IgD-negative memory B cell (primary cell): Measurements from ENCODE around the gene FAM78B. TPM values are rescaled to one million over a fixed set of nuclear protein-coding genes. Genes with fewer than 3 reads are reported as not detected.
A peak's percentile ranks its signal among the peaks of the same experiment; 100 is the strongest.

Source experiments
- H3K27ac Mint-ChIP-seq, 3 donors: one replicate each; pipeline ENCODE4 v1.8.0; 2020 to 2022; ENCODE audit warnings: mild to moderate bottlenecking in 3 of 3, mixed read lengths in 3 of 3, moderate library complexity in 1 of 3
- H3K27me3 Mint-ChIP-seq: one replicate; pipeline ENCODE4 v1.8.0; 2021; ENCODE audit warnings: mixed read lengths
- H3K36me3 Mint-ChIP-seq: one replicate; pipeline ENCODE4 v1.8.0; 2020; ENCODE audit warnings: mild to moderate bottlenecking, mixed read lengths
- H3K4me1 Mint-ChIP-seq, 3 donors: one replicate each; pipeline ENCODE4 v1.8.0; 2020 to 2022; ENCODE audit warnings: mixed read lengths in 3 of 3, mild to moderate bottlenecking in 1 of 3
- H3K4me3 Mint-ChIP-seq, 4 donors: one replicate each; pipeline ENCODE4 v1.8.0; 2020 to 2022; ENCODE audit warnings: mild to moderate bottlenecking in 4 of 4, mixed read lengths in 4 of 4, moderate library complexity in 3 of 4
- H3K9me3 Mint-ChIP-seq, 3 donors: one replicate each; pipeline ENCODE4 v1.8.0; 2020 to 2021; ENCODE audit warnings: mixed read lengths in 3 of 3, mild to moderate bottlenecking in 1 of 3
- polyA plus RNA-seq: library from polyadenylated mRNA; unstranded; fragments of 300-500 nt; fragmentation: Illumina TruSeq; gene quantifications from one replicate; pipeline ENCODE4 v1.2.3, GENCODE V29; 2021

The FAM78B gene
- polyA plus RNA-seq, 1 donor from 2014 or later: 0.15 TPM

GRCh38 chr1:166172106-166172505 is 5.3 kb upstream of the FAM78B start:
- Mint-ChIP-seq H3K4me1 (peaks cover 0 to 8% (median 7%) of the 10 kb centered on the region in 3 donors), H3K4me3 (no peak overlapping the region), H3K36me3 (no peaks in the 10 kb centered on the region), H3K9me3 (no peaks in the 10 kb centered on the region), H3K27ac (no peak overlapping the region), H3K27me3 (no peaks in the 10 kb centered on the region)

GRCh38 chr1:166170726-166171125 is 3.9 kb upstream of the FAM78B start:
- Mint-ChIP-seq H3K27me3 (peaks cover 3% of the 10 kb centered on the region), H3K4me3 (no peak overlapping the region), H3K9me3 (no peaks in the 10 kb centered on the region), H3K4me1 (peaks cover 0 to 9% (median 9%) of the 10 kb centered on the region in 3 donors), H3K36me3 (no peaks in the 10 kb centered on the region), H3K27ac (no peak overlapping the region)

GRCh38 chr1:166170075-166170474 is 3.3 kb upstream of the FAM78B start:
- peaks cover 8% of the 10 kb centered on the region for H3K27me3 Mint-ChIP-seq
- H3K4me3 Mint-ChIP-seq: no peak overlapping the region
- no peak overlapping the region for H3K27ac Mint-ChIP-seq
- no peaks in the 10 kb centered on the region for H3K9me3 Mint-ChIP-seq
- peaks cover 0 to 13% (median 10%) of the 10 kb centered on the region in 3 donors for H3K4me1 Mint-ChIP-seq
- H3K36me3 Mint-ChIP-seq: no peaks in the 10 kb centered on the region

- H3K9me3 Mint-ChIP-seq: no peaks in the 10 kb centered on the region
- peak overlapping the region in 1 of 4 donors; percentile 15 for H3K4me3 Mint-ChIP-seq
- peaks cover 0 to 18% (median 13%) of the 10 kb centered on the region in 3 donors for H3K4me1 Mint-ChIP-seq
- H3K27ac Mint-ChIP-seq: no peak overlapping the region
- peaks cover 16% of the 10 kb centered on the region for H3K27me3 Mint-ChIP-seq
- no peaks in the 10 kb centered on the region for H3K36me3 Mint-ChIP-seq
Measured at GRCh38 chr1:166169182-166169581, 2.4 kb upstream of the FAM78B start.

GRCh38 chr1:166167572-166167925 is 748 bp upstream of the FAM78B start:
- no peaks in the 10 kb centered on the region for H3K36me3 Mint-ChIP-seq
- H3K9me3 Mint-ChIP-seq: no peaks in the 10 kb centered on the region

DNA sequence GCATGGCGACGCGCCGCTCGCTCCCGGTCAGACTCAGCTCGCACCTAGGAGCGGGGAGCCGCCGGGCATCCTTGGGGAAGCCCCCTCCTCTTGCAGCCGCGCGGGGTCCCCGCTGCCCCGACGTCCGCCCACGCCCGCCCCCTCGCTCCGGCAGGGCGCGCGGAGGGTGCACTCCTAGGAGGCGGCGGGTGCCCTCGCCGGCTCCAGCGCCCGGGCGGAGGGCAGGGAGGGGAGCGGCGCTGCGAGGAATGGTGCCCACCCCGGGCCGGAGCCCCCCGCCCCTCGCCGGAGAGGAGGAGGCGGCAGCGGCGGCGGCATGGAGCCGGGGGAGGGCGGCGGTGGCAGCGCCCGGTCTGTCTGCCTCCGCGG is 488 bp downstream of the FAM78B start:
- no peak overlapping the region for H3K4me3 Mint-ChIP-seq
- peaks cover 22% of the 10 kb centered on the region for H3K27me3 Mint-ChIP-seq
- H3K36me3 Mint-ChIP-seq: no peaks in the 10 kb centered on the region
- H3K27ac Mint-ChIP-seq: no peak overlapping the region
- no peaks in the 10 kb centered on the region for H3K9me3 Mint-ChIP-seq
- H3K4me1 Mint-ChIP-seq: peaks cover 0 to 18% (median 13%) of the 10 kb centered on the region in 3 donors

More at GRCh38 chr1:166167572-166167925, 748 bp upstream of the FAM78B start:
- Mint-ChIP-seq H3K27me3 (peaks cover 17% of the 10 kb centered on the region), H3K4me1 (peaks cover 0 to 18% (median 13%) of the 10 kb centered on the region in 3 donors), H3K4me3 (peak overlapping the region; percentile 79 to 91 (median 90)), H3K27ac (peak overlapping the region in 2 of 3 donors; percentile 65 to 78)

DNA sequence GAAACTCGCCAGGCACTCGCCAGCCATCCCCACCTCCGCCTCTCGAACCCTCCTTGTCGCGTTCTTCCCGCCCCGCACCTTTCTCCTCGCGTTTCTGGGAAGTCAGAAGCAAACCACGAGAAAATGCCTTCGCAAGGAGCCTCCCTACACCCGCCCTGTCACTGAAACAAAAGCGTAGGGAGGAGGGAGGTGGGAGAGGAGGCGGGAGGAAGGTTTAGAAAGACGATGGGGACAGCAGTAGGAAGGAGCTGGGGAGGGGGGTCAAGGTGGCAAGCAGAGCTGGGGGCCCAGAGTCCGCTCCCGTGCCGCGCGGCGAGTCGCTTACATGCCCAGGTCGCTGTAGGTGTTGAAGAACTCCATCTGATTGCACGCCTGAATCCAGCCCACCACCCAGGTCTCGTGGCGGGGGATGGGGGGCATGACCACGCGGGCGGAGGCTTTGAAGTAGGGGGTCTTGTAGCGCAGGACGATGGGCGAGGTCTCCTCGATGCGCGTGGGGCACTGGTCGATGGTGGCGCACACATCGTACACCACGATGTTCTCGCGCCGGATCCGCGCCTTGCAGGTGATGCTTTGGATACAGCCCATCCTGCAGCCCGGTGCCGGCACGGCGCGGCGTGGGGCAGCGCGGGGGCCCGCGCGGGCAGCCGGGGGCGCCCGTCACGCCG is 1.0 kb downstream of the FAM78B start:
- H3K27ac Mint-ChIP-seq: peak overlapping the region in 2 of 3 donors; percentile 59 to 80
- peaks cover 24% of the 10 kb centered on the region for H3K27me3 Mint-ChIP-seq

GRCh38 chr1:166164995-166165660 is 1.7 kb downstream of the FAM78B start:
- Mint-ChIP-seq H3K9me3 (no peaks in the 10 kb centered on the region), H3K36me3 (peaks cover 1% of the 10 kb centered on the region), H3K27me3 (peaks cover 24% of the 10 kb centered on the region), H3K4me1 (peaks cover 0 to 18% (median 13%) of the 10 kb centered on the region in 3 donors), H3K4me3 (peak overlapping the region; percentile 84 to 92 (median 91)), H3K27ac (peak overlapping the region in 1 of 3 donors; percentile 80)

More for the DNA sequence above, 1.0 kb downstream of the FAM78B start:
- no peaks in the 10 kb centered on the region for H3K9me3 Mint-ChIP-seq
- H3K4me3 Mint-ChIP-seq: peak overlapping the region; percentile 84 to 92 (median 91)
- H3K4me1 Mint-ChIP-seq: peaks cover 0 to 18% (median 13%) of the 10 kb centered on the region in 3 donors
- peaks cover under 1% of the 10 kb centered on the region for H3K36me3 Mint-ChIP-seq

- Mint-ChIP-seq H3K4me1 (peaks cover 0 to 18% (median 13%) of the 10 kb centered on the region in 3 donors), H3K36me3 (peaks cover 1% of the 10 kb centered on the region), H3K9me3 (no peaks in the 10 kb centered on the region), H3K27ac (peak overlapping the region in 1 of 3 donors; percentile 80), H3K27me3 (peaks cover 24% of the 10 kb centered on the region), H3K4me3 (peak overlapping the region in 3 of 4 donors; percentile 84 to 92 (median 91))
Measured at GRCh38 chr1:166164646-166164994, 2.2 kb downstream of the FAM78B start.

DNA sequence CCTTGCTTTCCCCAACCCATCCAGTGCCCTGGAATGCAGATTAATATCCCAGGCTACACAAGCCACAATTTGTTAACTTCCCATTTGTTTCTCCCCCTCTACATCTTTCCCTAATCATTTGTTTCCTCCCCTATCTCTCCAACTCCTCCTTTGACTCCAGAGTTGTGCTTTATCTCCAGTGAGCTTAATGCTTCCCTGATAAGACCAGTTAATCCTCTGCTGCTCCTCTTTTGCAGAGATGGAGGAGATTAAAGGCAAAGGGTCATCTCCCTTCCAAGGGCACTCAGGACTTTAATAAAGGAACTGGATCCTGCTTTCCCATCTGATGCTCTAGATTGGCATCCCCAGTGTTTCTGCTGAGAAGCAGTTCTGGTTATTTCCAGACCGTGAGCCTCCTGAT is 7.1 kb downstream of the FAM78B start:
- H3K27ac Mint-ChIP-seq: no peak overlapping the region
- H3K9me3 Mint-ChIP-seq: no peaks in the 10 kb centered on the region
- peaks cover 12% of the 10 kb centered on the region for H3K27me3 Mint-ChIP-seq
- no peak overlapping the region for H3K4me3 Mint-ChIP-seq
- H3K36me3 Mint-ChIP-seq: peaks cover 1% of the 10 kb centered on the region
- peaks cover 0 to under 1% (median 0%) of the 10 kb centered on the region in 3 donors for H3K4me1 Mint-ChIP-seq

DNA sequence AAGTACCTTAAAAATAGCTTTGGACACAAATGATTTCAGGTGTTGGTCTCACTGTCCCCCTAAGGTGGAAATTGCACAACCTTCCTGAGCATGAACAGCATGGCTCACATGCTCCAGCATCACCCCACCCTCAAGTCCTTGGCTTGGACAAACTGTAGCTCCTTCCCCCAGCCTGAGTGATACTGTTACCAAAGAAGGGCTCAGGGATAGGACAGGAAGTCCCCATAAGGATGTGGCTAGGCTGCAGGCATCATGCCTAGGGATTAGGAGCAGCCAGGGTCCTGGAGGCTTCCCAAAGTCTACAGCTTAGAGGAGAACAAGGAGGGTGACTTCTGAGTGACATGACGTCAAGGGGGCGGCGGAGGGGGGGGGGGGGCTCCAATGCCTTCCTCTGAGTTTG is 10.1 kb downstream of the FAM78B start:
- H3K4me1 Mint-ChIP-seq: no peaks in the 10 kb centered on the region
- peaks cover 6% of the 10 kb centered on the region for H3K27me3 Mint-ChIP-seq
- no peak overlapping the region for H3K27ac Mint-ChIP-seq
- peaks cover 1% of the 10 kb centered on the region for H3K36me3 Mint-ChIP-seq
- H3K4me3 Mint-ChIP-seq: no peak overlapping the region
- peaks cover 0 to 2% (median 2%) of the 10 kb centered on the region in 3 donors for H3K9me3 Mint-ChIP-seq

DNA sequence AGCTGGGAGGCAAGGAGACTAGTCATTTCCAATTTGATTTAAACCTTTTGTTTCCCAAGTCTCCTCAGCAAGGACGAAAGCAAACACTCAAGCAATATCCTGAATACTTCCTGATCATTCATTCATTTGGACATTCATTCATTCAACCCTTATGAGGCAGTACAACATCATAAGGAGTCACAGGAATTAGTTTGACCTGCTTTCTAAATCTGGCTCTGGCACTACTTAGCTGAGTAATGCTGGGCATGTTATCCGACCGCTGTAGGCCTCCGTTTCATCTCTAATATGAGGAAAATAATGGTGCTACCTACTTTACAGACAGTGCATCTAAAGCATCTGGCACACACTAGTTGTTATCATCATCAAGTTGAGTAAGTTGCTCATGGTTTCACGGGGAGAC is 11.7 kb downstream of the FAM78B start:
- Mint-ChIP-seq H3K27me3 (peaks cover 2% of the 10 kb centered on the region), H3K27ac (no peak overlapping the region), H3K36me3 (no peaks in the 10 kb centered on the region), H3K4me1 (no peaks in the 10 kb centered on the region), H3K4me3 (no peak overlapping the region), H3K9me3 (peaks cover 0 to 2% (median 2%) of the 10 kb centered on the region in 3 donors)

- Mint-ChIP-seq H3K27me3 (peaks cover 2% of the 10 kb centered on the region), H3K9me3 (peaks cover 0 to 2% (median 2%) of the 10 kb centered on the region in 3 donors), H3K27ac (no peak overlapping the region), H3K4me3 (no peak overlapping the region), H3K4me1 (no peaks in the 10 kb centered on the region), H3K36me3 (no peaks in the 10 kb centered on the region)
Measured at GRCh38 chr1:166153525-166154314, 13.1 kb downstream of the FAM78B start.

GRCh38 chr1:166152978-166153377 is 13.8 kb downstream of the FAM78B start:
- peaks cover 2 to 4% (median 3%) of the 10 kb centered on the region in 3 donors for H3K9me3 Mint-ChIP-seq
- H3K27me3 Mint-ChIP-seq: peaks cover 2% of the 10 kb centered on the region
- no peak overlapping the region for H3K4me3 Mint-ChIP-seq
- no peaks in the 10 kb centered on the region for H3K36me3 Mint-ChIP-seq
- H3K27ac Mint-ChIP-seq: no peak overlapping the region
- H3K4me1 Mint-ChIP-seq: no peaks in the 10 kb centered on the region

GRCh38 chr1:166151804-166152203 is 15.0 kb downstream of the FAM78B start:
- H3K4me3 Mint-ChIP-seq: no peak overlapping the region
- H3K36me3 Mint-ChIP-seq: no peaks in the 10 kb centered on the region
- peaks cover 2% of the 10 kb centered on the region for H3K27me3 Mint-ChIP-seq
- no peaks in the 10 kb centered on the region for H3K4me1 Mint-ChIP-seq
- H3K27ac Mint-ChIP-seq: no peak overlapping the region
- peaks cover 2 to 4% (median 3%) of the 10 kb centered on the region in 3 donors for H3K9me3 Mint-ChIP-seq
